Upper lobe of left lung (tissue), 6 donors: ENCODE measurements around the gene BACH1. TPM values are rescaled to one million over a fixed set of nuclear protein-coding genes. Genes with fewer than 3 reads are reported as not detected.

ENCODE experiments used
- ATAC-seq, 2 donors: fragments of 200-7000 bp; cut with Tn5 transposase; one replicate each; pipeline ENCODE4 v1.9.1; 2022; ENCODE audit warnings: mild to moderate bottlenecking in 2 of 2, moderate library complexity in 2 of 2; ENCODE audit not compliant: low FRiP score in 2 of 2
- DNase-seq, 2 donors: peaks; one replicate each; pipeline ENCODE4 v3.0.0-alpha.2; 2019 to 2020
- H3K27ac ChIP-seq, 4 donors: fragments of 200-600 bp; sonication (generic); one replicate each; pipeline ENCODE4 v1.5.1; 2016 to 2019
- H3K27me3 ChIP-seq, 4 donors: fragments of 200-600 bp; sonication (generic); one replicate each; pipeline ENCODE4 v1.5.1; 2017 to 2019
- H3K36me3 ChIP-seq, 4 donors: fragments of 200-600 bp; sonication (generic); one replicate each; pipeline ENCODE4 v1.5.1; 2016 to 2019
- H3K4me1 ChIP-seq, 4 donors: fragments of 200-600 bp; sonication (generic); one replicate each; pipeline ENCODE4 v1.5.1; 2018 to 2019
- H3K4me3 ChIP-seq, 4 donors: fragments of 200-600 bp; sonication (generic); one replicate each; pipeline ENCODE4 v1.5.1; 2017 to 2019; ENCODE audit warnings: mild to moderate bottlenecking in 2 of 4, moderate library complexity in 1 of 4
- H3K9me3 ChIP-seq, 4 donors: fragments of 200-600 bp; sonication (generic); one replicate each; pipeline ENCODE4 v1.5.1; 2018 to 2019
- EP300 ChIP-seq, 4 donors: sonication (generic); formaldehyde crosslinking; IDR thresholded peaks; one replicate each; pipeline ENCODE4 v1.5.1; 2017; ENCODE audit warnings: antibody characterized with exemption in 4 of 4, control low read depth in 2 of 4
- POLR2A ChIP-seq, 4 donors: fragments of 450-650 bp; IDR thresholded peaks; one replicate each; pipeline ENCODE4 v1.5.1; 2016 to 2017; ENCODE audit warnings: antibody characterized with exemption in 4 of 4, mild to moderate bottlenecking in 2 of 4
- POLR2AphosphoS5 ChIP-seq, 2 donors: sonication (generic); formaldehyde crosslinking; IDR thresholded peaks; one replicate each; pipeline ENCODE4 v1.5.1; 2017; ENCODE audit warnings: antibody characterized with exemption in 2 of 2
- WGBS, 2 donors: methylation state at CpG; one replicate each; pipeline ENCODE4 v1.1.5; 2017 to 2018; 5-methylcytosine and 5-hydroxymethylcytosine counted together
- total RNA-seq, 6 donors: library from RNA; depleted of rRNA in 4 of 6; stranded (reverse); fragments of >200 nt in 4 of 6; gene quantifications; one replicate each; pipeline versions ENCODE4 v1.1.0 to v1.2.1, GENCODE V29; 2016 to 2021
- TF ChIP-seq, protein P1 (sequence below), 6 experiments: fragments of 450-650 bp in 4 of 6; fragments of 200-600 bp in 2 of 6; sonication (generic) in 2 of 6; IDR thresholded peaks; one replicate each; pipeline ENCODE4 v1.5.1; 2016 to 2019; ENCODE audit warnings: antibody characterized with exemption in 6 of 6
- donor health status: DM: no; HTN: no; CAD: no; lungs with moderate emphysema.
- donor health status: DM: no; HTN: yes; CAD: no; lungs with severe emphysema.

Gene BACH1
- total RNA-seq, 6 donors from 2014 or later = 41.6 to 119 (median 78.9) TPM

DNA sequence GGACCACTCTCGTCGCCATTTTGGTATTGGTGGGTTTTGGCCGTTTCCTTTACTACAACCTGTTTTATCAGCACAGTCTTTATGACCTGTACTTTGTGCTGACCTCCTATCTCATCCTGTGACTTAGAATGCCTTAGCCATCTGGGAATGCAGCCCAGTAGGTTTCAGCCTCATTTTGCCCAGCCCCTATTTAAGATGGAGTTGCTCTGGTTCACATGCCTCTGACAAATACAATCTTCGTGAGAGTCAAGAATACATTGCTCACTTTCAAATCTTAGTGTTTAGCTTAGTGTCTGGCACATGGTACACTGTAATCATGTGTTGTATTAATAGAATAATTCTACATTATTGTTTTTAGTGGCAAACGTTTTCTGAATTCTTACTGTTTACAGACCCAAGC lies 88.9 kb downstream of the BACH1 start:
- ATAC-seq (no peak), DNase-seq (no peak)
- no peaks in the 10 kb centered on the region for H3K9me3 ChIP-seq
- H3K27ac ChIP-seq = no peak overlapping the region
- no peaks in the 10 kb centered on the region for H3K27me3 ChIP-seq
- H3K36me3 ChIP-seq = no peaks in the 10 kb centered on the region
- 87 to 90% methylated on average over 5 of the region's 5 CpGs for WGBS, 2 donors
- no peak overlapping the region for H3K4me3 ChIP-seq
- no peak for TF ChIP-seq EP300 (IDR thresholded peaks at IDR 0.05)
- TF ChIP-seq POLR2AphosphoS5 (IDR thresholded peaks at IDR 0.05) = no peak
- no peak for TF ChIP-seq POLR2A (IDR thresholded peaks at IDR 0.05)
- TF ChIP-seq, protein P1, sequence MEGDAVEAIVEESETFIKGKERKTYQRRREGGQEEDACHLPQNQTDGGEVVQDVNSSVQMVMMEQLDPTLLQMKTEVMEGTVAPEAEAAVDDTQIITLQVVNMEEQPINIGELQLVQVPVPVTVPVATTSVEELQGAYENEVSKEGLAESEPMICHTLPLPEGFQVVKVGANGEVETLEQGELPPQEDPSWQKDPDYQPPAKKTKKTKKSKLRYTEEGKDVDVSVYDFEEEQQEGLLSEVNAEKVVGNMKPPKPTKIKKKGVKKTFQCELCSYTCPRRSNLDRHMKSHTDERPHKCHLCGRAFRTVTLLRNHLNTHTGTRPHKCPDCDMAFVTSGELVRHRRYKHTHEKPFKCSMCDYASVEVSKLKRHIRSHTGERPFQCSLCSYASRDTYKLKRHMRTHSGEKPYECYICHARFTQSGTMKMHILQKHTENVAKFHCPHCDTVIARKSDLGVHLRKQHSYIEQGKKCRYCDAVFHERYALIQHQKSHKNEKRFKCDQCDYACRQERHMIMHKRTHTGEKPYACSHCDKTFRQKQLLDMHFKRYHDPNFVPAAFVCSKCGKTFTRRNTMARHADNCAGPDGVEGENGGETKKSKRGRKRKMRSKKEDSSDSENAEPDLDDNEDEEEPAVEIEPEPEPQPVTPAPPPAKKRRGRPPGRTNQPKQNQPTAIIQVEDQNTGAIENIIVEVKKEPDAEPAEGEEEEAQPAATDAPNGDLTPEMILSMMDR (IDR thresholded peaks at IDR 0.05) = no peak
- H3K4me1 ChIP-seq = no peaks in the 10 kb centered on the region

DNA sequence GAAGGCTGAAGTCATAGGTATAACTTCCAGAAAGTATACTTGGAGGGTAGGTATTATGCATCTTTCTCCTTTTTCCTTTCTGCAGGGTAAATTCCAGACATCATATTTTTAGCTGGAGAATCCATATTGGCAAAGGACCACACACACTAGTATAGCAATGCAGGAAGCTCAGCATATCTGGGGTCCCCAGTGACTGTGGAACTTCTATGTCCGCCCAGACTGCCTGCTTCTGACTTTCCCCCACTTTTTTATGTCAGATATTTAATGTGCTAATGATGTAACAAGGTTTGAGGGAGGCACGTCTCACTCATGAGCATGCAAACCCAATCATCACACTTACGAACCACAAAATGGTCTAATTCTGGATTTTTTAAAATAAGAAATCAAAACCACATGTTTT lies 90.4 kb downstream of the BACH1 start:
- 86 to 91% methylated on average over 3 of the region's 3 CpGs for WGBS, 2 donors
- H3K27ac ChIP-seq = no peak overlapping the region
- H3K36me3 ChIP-seq = no peaks in the 10 kb centered on the region
- DNase-seq (no peak), ATAC-seq (no peak)
- H3K27me3 ChIP-seq = no peaks in the 10 kb centered on the region
- no peak overlapping the region for H3K4me3 ChIP-seq
- no peaks in the 10 kb centered on the region for H3K9me3 ChIP-seq
- no peaks in the 10 kb centered on the region for H3K4me1 ChIP-seq
- TF ChIP-seq EP300 (IDR thresholded peaks at IDR 0.05) (no peak), POLR2AphosphoS5 (IDR thresholded peaks at IDR 0.05) (no peak), POLR2A (IDR thresholded peaks at IDR 0.05) (no peak)
- TF ChIP-seq, protein P1 (IDR thresholded peaks at IDR 0.05) = no peak

DNA sequence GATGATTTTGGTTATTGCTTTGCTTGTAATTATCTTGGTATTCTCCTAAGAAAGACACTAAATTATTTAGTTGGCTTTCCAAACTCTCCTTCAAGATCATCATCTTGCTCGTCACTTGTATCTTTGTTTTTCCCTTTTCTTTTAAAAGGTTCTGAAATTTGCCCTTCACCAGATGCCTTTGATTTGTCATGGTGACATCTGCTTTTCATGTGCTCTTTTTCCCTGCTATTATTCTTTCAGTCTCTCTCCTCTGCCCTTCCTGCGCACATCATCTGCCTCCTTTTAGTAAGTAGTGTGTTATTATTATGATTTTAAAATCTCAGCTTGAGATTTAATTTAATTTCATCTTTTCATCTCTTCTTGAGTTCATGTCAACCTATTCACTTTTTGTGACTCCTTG lies 92.1 kb downstream of the BACH1 start:
- no peaks in the 10 kb centered on the region for H3K4me1 ChIP-seq
- WGBS, 2 donors = 97 to 100% methylated on average over 2 of the region's 2 CpGs

DNA sequence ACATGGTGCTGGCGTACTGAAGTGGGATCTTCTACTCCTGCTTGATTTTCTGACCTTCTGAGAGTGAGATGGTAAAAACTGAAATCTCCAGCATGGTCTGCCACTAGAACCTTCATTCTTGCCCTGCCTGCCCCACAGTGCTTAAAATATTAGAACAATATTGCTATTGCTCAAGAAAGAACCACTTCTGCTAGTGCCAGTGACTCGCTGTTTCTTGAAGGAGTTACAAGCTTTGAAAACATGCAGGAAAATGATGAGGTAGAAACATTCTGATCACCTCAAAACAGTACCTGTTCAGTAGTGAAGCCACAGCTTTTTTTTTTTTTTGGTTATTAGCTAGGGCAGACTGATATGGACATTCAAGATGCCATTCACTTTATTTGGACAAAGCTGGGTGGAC lies 95.3 kb downstream of the BACH1 start:
- H3K4me3 ChIP-seq = no peak overlapping the region
- H3K27me3 ChIP-seq = no peaks in the 10 kb centered on the region
- ATAC-seq = no peak
- H3K36me3 ChIP-seq = no peaks in the 10 kb centered on the region
- no peak for TF ChIP-seq POLR2A (IDR thresholded peaks at IDR 0.05)
- TF ChIP-seq, protein P1 (IDR thresholded peaks at IDR 0.05) = no peak
- no peak for TF ChIP-seq EP300 (IDR thresholded peaks at IDR 0.05)
- TF ChIP-seq POLR2AphosphoS5 (IDR thresholded peaks at IDR 0.05) = no peak
- no peaks in the 10 kb centered on the region for H3K4me1 ChIP-seq
- H3K27ac ChIP-seq = no peak overlapping the region
- DNase-seq = no peak
- 86 to 98% methylated on average over 2 of the region's 2 CpGs for WGBS, 2 donors
- no peaks in the 10 kb centered on the region for H3K9me3 ChIP-seq

More for the DNA sequence above, 92.1 kb downstream of the BACH1 start:
- H3K27ac ChIP-seq = no peak overlapping the region
- no peaks in the 10 kb centered on the region for H3K36me3 ChIP-seq
- TF ChIP-seq POLR2AphosphoS5 (IDR thresholded peaks at IDR 0.05) (no peak), POLR2A (IDR thresholded peaks at IDR 0.05) (no peak), EP300 (IDR thresholded peaks at IDR 0.05) (no peak)
- TF ChIP-seq, protein P1 (IDR thresholded peaks at IDR 0.05) = no peak
- no peak overlapping the region for H3K4me3 ChIP-seq
- H3K27me3 ChIP-seq = no peaks in the 10 kb centered on the region
- ATAC-seq = no peak
- no peaks in the 10 kb centered on the region for H3K9me3 ChIP-seq
- no peak for DNase-seq

Other genes starting within 250 kb of the BACH1 start
- gene CCT8, start 225.3 kb upstream of the BACH1 start, total RNA-seq = 100 to 1,000 TPM in 3 of 6 donors, 10 to 100 TPM in 3; 39.8 to 133 (median 99.0) TPM
- 1 to 10 TPM; 3.5 to 9.4 (median 5.9) TPM for gene MAP3K7CL, start 168.3 kb upstream of the BACH1 start, total RNA-seq